Measurements from ENCODE around the gene GGA3.
"Not testable (repeated sequence)": the region's sequence is repeated elsewhere in the genome, so short reads cannot be mapped to it uniquely, and the experiment has no call there.

The GGA3 gene

DNA sequence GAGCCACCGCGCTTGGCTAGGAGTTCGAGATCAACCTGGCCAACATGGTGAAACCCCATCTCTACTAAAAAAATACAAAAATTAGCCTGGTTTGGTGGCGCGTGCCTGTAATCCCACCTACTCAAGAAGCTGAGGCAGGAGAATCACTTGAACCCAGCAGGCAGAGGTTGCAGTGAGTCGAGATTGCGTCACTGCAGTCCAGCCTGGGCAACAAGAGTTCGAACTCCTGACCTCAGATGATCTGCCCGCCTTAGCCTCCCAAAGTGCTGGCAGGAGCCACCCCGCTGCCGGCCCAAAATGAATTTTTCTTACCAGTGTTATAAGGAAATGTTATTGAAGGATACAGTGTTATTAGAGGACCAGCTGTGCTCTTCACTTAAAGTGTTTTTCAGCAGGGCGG, 53.6 kb downstream of the GGA3 start:
- DNase-seq: no peak

DNA sequence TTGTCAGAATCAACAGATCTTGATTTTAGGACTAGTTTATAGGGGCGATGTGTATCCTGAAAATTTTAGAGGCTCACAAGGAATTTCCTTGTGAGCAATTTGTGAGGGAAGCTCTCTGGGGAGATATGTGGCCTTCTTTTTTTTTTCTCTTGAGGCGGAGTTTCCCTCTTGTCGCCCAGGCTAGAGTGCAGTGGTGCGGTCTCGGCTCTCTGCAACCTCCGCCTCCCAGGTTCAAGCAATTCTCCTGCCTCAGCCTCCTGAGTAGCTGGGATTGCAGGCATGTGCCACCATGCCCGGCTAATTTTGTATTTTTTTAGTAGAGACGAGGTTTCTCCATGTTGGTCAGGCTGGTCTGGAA, 54.4 kb downstream of the GGA3 start:
- not testable (repeated sequence) for DNase-seq

DNA sequence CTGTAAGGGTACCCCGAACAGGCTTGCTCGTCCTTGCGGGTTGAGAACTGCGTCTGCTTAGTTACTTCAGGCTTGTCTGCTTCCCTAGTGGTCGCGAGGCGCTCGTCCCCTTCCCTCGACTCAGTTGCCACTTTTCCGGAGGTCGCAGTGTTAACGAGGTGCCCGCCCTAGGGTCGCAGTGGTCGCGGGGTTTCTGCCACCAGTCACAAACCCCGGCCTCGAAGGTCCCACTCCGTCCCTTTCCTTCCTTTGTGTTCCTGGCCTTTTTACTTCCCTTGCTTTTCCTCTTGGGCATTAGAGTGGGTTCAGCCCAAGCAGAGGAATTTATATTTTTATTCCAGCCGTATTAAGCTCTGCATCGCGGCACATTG, 55.6 kb downstream of the GGA3 start:
- DNase-seq: no peak

DNA sequence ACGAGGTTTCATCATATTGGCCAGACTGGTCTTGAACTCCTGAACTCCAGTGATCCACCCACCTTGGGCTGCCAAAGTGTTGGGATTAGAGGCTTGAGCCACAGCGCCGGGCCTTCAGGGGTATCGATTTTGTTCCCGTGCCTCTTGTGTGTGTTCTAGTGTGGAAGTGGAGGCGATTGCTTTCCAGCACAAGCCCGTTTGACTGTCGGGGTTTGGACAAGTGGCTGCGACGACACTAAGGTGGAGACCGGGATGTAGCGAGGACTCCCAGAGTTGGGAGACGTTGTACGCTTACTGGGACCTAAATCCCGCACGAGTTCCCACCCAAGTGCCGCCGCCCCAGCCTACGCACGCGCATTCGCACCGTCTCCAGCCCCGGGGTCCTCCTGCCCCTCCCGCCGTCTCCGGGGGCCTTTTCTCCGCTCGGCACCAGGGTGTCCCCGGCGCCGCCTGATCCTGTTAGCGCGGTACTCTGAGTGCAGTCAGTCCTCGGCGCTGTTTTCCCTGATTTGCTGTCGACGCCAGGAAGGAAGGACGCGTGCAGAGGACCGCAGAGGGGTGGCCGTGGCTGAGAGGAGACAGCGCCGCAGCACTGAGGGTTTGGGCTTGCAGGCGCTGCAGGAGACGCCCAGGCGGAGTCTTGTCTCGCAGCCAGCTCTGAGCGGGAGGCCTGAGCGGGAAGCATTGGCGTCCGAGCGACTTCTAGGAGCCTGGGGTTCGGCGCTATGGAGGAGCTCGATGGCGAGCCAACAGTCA, 56.2 kb downstream of the GGA3 start, which contains the start of gene NUP85:
Gene NUP85, plus strand, starts transcription at position 643 of the 756 bp plus-strand sequence. Its CDS starts 83 bp downstream, at position 726.
- peak; percentile 97 for DNase-seq

GRCh38 chr17:75199886-75200618, 61.4 kb downstream of the GGA3 start:
- no peak for DNase-seq

DNA sequence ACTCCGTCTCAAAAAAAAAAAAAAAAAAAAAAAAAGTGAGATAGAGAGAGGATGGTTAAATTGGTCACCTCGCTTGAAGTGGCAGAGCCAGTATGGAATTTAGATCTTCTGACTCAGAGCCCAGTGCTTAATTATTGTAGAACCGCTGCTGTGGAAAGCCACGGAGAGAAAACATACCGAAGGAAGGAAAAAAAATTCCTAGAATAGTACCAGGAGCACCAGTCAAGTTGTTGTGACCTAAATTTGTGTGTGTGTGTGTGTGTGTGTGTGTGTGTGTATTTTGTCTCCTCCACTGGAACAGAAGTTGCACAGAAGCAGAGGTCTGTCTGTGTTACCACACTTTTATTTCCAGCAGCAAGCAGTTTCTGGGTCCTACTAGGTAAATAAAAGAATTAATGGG, 66.5 kb downstream of the GGA3 start:
- DNase-seq: no peak

GRCh38 chr17:75191584-75191983, 69.8 kb downstream of the GGA3 start:
- DNase-seq: no peak

DNA sequence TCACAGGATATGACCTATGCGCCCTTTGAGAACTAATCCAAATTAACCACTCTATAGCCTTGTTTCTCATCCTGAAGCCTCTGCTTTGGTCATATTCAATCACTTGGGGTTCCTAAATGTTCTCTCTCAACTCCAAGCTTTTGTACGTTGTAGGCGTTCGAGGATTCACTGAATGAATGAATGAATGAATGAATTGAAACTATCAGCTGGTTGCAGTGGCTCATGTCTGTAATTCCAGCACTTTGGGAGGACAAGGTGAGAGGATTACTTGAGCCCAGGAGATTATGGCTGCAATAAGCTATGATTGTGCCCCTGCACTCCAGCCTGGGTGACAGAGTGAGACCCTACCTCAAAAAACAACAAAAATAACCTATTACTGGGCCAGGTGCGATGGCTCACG, 72.8 kb downstream of the GGA3 start:
- no peak for DNase-seq
